ENCODE measurements around the gene STK16. TPM values are rescaled to one million over a fixed set of nuclear protein-coding genes. Genes with fewer than 3 reads are reported as not detected.

Gene STK16
- total RNA-seq, 1 donor from 2014 or later, result 19.1 TPM

DNA sequence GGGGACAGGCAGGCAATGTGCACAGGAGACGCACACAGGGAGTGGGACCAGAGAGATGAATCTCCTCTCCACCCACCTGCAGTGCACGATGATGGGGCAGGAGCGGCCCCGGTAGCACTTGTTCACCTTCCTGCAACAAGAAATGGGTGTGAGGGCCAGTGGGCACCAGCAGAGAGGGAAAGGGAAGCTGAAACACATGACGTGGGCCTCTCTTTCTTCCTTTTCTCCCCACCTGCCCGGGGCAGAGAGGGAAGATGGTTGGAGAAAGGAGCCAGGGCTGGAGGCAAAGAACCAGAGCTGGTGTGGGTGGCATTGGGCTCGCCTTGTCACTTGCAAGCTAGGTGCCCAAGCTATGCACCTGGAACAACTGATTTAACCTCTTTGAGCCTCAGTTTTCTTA lies 46.1 kb downstream of the STK16 start:
- H3K4me1 Mint-ChIP-seq (ENCODE audit: low read depth, unreplicated experiment), result peaks cover 7% of the 10 kb centered on the region
- no peak overlapping the region for H3K27ac ChIP-seq (ENCODE audit: low read depth, low read length)

DNA sequence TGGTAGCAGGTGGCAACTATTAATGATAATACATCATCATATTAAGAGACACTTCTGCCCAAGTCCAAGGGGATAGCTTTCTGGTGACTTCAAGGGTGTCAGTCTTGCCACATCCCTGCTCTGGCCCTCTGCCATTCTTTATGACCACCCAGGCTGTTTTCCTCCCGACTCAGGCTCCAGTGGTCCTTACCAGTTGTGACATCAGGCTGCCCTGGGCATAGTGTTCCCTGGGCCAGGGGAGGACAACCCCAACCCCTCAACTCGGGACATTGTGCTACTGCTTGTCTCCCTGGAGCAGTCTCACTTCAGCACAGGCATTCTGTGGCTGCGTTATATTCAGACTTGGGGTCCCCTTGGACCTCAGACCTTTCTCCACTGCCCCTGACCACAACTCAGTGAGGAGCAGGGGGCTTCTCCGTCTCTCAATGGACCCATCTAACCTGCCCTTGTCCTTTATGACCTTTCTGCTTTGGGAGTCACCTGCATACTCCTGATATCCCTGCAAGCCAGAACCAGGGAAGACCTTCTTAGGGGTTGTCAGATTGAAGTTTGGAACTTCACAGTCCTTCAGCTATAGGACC lies 46.7 kb downstream of the STK16 start:
- Histone ChIP-seq H3K79me2 (ENCODE audit: insufficient read depth, low read length) (no peaks in the 10 kb centered on the region), H2AFZ (ENCODE audit: low read depth, low read length) (no peak overlapping the region), H4K20me1 (ENCODE audit: insufficient read depth, low read length) (no peaks in the 10 kb centered on the region), H3K9ac (ENCODE audit: low read length) (no peak overlapping the region), H3K4me1 (ENCODE audit: insufficient read depth, low read length) (peaks cover 19% of the 10 kb centered on the region), H3K36me3 (ENCODE audit: insufficient read depth, low read length) (no peaks in the 10 kb centered on the region), H3K9me3 (ENCODE audit: insufficient read depth, low read depth, low read length) (no peaks in the 10 kb centered on the region), H3K4me3 (ENCODE audit: insufficient read depth, low read depth, low read length) (no peak overlapping the region), H3K27me3 (ENCODE audit: insufficient read depth, low read length) (no peaks in the 10 kb centered on the region), H3K4me2 (ENCODE audit: low read length) (no peak overlapping the region), H3K27ac (ENCODE audit: low read depth, low read length) (no peak overlapping the region)
- no peak overlapping the region for H3K27ac Mint-ChIP-seq (ENCODE audit: unreplicated experiment)
- TF ChIP-seq EZH2 (IDR thresholded peaks at IDR 0.05; ENCODE audit: insufficient read depth, low read length), result no peak
- TF ChIP-seq, protein P1, sequence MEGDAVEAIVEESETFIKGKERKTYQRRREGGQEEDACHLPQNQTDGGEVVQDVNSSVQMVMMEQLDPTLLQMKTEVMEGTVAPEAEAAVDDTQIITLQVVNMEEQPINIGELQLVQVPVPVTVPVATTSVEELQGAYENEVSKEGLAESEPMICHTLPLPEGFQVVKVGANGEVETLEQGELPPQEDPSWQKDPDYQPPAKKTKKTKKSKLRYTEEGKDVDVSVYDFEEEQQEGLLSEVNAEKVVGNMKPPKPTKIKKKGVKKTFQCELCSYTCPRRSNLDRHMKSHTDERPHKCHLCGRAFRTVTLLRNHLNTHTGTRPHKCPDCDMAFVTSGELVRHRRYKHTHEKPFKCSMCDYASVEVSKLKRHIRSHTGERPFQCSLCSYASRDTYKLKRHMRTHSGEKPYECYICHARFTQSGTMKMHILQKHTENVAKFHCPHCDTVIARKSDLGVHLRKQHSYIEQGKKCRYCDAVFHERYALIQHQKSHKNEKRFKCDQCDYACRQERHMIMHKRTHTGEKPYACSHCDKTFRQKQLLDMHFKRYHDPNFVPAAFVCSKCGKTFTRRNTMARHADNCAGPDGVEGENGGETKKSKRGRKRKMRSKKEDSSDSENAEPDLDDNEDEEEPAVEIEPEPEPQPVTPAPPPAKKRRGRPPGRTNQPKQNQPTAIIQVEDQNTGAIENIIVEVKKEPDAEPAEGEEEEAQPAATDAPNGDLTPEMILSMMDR (IDR thresholded peaks at IDR 0.05; ENCODE audit: insufficient read depth, low read depth, low read length), result no peak
- FAIRE-seq (no peak), DNase-seq (ENCODE audit: low read depth) (no peak)
- H3K9me3 Mint-ChIP-seq (ENCODE audit: unreplicated experiment), result no peaks in the 10 kb centered on the region
- peaks cover 3% of the 10 kb centered on the region for H3K4me1 Mint-ChIP-seq (ENCODE audit: low read depth, unreplicated experiment)
- H3K4me3 Mint-ChIP-seq (ENCODE audit: unreplicated experiment), result no peak overlapping the region
- H3K36me3 Mint-ChIP-seq (ENCODE audit: low read depth, unreplicated experiment), result peaks cover 8% of the 10 kb centered on the region
- peaks cover 2% of the 10 kb centered on the region for H3K27me3 Mint-ChIP-seq (ENCODE audit: low read depth, unreplicated experiment)

More for the DNA sequence above, 46.1 kb downstream of the STK16 start:
- no peak overlapping the region for H3K4me2 ChIP-seq (ENCODE audit: low read length)
- H2AFZ ChIP-seq (ENCODE audit: low read depth, low read length), result no peak overlapping the region
- H3K9ac ChIP-seq (ENCODE audit: low read length), result no peak overlapping the region
- no peak for DNase-seq (ENCODE audit: low read depth)
- H3K36me3 ChIP-seq (ENCODE audit: insufficient read depth, low read length), result peaks cover 2% of the 10 kb centered on the region
- no peak overlapping the region for H3K27ac Mint-ChIP-seq (ENCODE audit: unreplicated experiment)
- TF ChIP-seq, protein P1 (IDR thresholded peaks at IDR 0.05; ENCODE audit: insufficient read depth, low read depth, low read length), result no peak
- TF ChIP-seq EZH2 (IDR thresholded peaks at IDR 0.05; ENCODE audit: insufficient read depth, low read length), result no peak
- H3K27me3 ChIP-seq (ENCODE audit: insufficient read depth, low read length), result no peaks in the 10 kb centered on the region
- peaks cover 10% of the 10 kb centered on the region for H3K36me3 Mint-ChIP-seq (ENCODE audit: low read depth, unreplicated experiment)
- no peaks in the 10 kb centered on the region for H4K20me1 ChIP-seq (ENCODE audit: insufficient read depth, low read length)
- H3K4me3 Mint-ChIP-seq (ENCODE audit: unreplicated experiment), result no peak overlapping the region
- no peak for FAIRE-seq
- H3K4me1 ChIP-seq (ENCODE audit: insufficient read depth, low read length), result peaks cover 22% of the 10 kb centered on the region
- H3K79me2 ChIP-seq (ENCODE audit: insufficient read depth, low read length), result no peaks in the 10 kb centered on the region
- H3K4me3 ChIP-seq (ENCODE audit: insufficient read depth, low read depth, low read length), result no peak overlapping the region
- no peaks in the 10 kb centered on the region for H3K9me3 Mint-ChIP-seq (ENCODE audit: unreplicated experiment)
- H3K9me3 ChIP-seq (ENCODE audit: insufficient read depth, low read depth, low read length), result no peaks in the 10 kb centered on the region
- peaks cover 2% of the 10 kb centered on the region for H3K27me3 Mint-ChIP-seq (ENCODE audit: low read depth, unreplicated experiment)

DNA sequence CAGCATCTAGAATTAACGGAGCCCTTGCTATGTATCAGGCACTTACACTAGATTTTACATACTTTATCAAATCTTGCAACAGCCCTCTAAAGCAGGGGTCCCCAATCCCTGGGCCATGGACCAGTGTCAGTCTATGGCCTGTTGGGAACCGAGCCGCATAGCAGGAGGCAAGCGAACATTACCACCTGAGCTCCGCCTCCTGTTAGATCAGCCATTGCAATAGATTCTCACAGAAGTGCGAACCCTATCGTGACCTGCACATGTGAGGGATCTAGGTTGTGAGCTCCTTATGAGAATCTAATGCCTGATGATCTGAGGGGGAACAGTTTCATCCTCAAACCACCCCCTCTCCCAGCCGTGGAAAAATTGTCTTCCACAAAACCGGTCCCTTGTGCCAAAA lies 47.3 kb downstream of the STK16 start:
- Histone ChIP-seq H3K79me2 (ENCODE audit: insufficient read depth, low read length) (no peaks in the 10 kb centered on the region), H3K9me3 (ENCODE audit: insufficient read depth, low read depth, low read length) (no peaks in the 10 kb centered on the region), H3K4me1 (ENCODE audit: insufficient read depth, low read length) (peaks cover 19% of the 10 kb centered on the region), H3K4me2 (ENCODE audit: low read length) (no peak overlapping the region), H3K36me3 (ENCODE audit: insufficient read depth, low read length) (no peaks in the 10 kb centered on the region), H3K27ac (ENCODE audit: low read depth, low read length) (no peak overlapping the region), H4K20me1 (ENCODE audit: insufficient read depth, low read length) (no peaks in the 10 kb centered on the region), H2AFZ (ENCODE audit: low read depth, low read length) (no peak overlapping the region), H3K27me3 (ENCODE audit: insufficient read depth, low read length) (no peaks in the 10 kb centered on the region), H3K9ac (ENCODE audit: low read length) (no peak overlapping the region), H3K4me3 (ENCODE audit: insufficient read depth, low read depth, low read length) (no peak overlapping the region)
- no peak for FAIRE-seq
- no peak for TF ChIP-seq EZH2 (IDR thresholded peaks at IDR 0.05; ENCODE audit: insufficient read depth, low read length)
- TF ChIP-seq, protein P1 (IDR thresholded peaks at IDR 0.05; ENCODE audit: insufficient read depth, low read depth, low read length), result no peak
- no peaks in the 10 kb centered on the region for H3K9me3 Mint-ChIP-seq (ENCODE audit: unreplicated experiment)
- H3K27ac Mint-ChIP-seq (ENCODE audit: unreplicated experiment), result no peak overlapping the region
- H3K36me3 Mint-ChIP-seq (ENCODE audit: low read depth, unreplicated experiment), result peaks cover 8% of the 10 kb centered on the region
- no peak for DNase-seq (ENCODE audit: low read depth)
- H3K4me3 Mint-ChIP-seq (ENCODE audit: unreplicated experiment), result peak overlapping the region; percentile 20
- H3K4me1 Mint-ChIP-seq (ENCODE audit: low read depth, unreplicated experiment), result peaks cover 3% of the 10 kb centered on the region
- H3K27me3 Mint-ChIP-seq (ENCODE audit: low read depth, unreplicated experiment), result peaks cover 2% of the 10 kb centered on the region

Measured in astrocyte (in vitro differentiated cells and primary cell).